HFFc6 (cell line): ENCODE measurements around the gene NUDT22. TPM values are rescaled to one million over a fixed set of nuclear protein-coding genes. Genes with fewer than 3 reads are reported as not detected.

ENCODE experiments used
- DNase-seq: peaks from one replicate; pipeline ENCODE4 v3.0.0-alpha.2; 2018
- H3K27ac Mint-ChIP-seq: 2 replicates; pipeline ENCODE4 v1.8.0; 2020; ENCODE audit warnings: mild to moderate bottlenecking, mixed read lengths
- H3K27me3 Mint-ChIP-seq: 2 replicates; pipeline ENCODE4 v1.8.0; 2021; ENCODE audit warnings: mild to moderate bottlenecking, moderate library complexity, mixed read lengths; ENCODE audit not compliant: insufficient read depth
- H3K36me3 Mint-ChIP-seq: 2 replicates; pipeline ENCODE4 v1.8.0; 2021; ENCODE audit warnings: low read depth, mixed read lengths
- H3K4me1 Mint-ChIP-seq: 2 replicates; pipeline ENCODE4 v1.8.0; 2020; ENCODE audit warnings: low read depth, mixed read lengths
- H3K4me3 Mint-ChIP-seq: 2 replicates; pipeline ENCODE4 v1.8.0; 2020; ENCODE audit warnings: mild to moderate bottlenecking, moderate library complexity, mixed read lengths
- H3K9me3 Mint-ChIP-seq: 2 replicates; pipeline ENCODE4 v1.8.0; 2020; ENCODE audit warnings: mild to moderate bottlenecking, mixed read lengths
- CTCF ChIP-seq: fragments of 200-600 bp; sonication (generic); IDR thresholded peaks from 2 replicates; pipeline ENCODE4 v1.5.0; 2021; ENCODE audit warnings: antibody characterized with exemption, mild to moderate bottlenecking
- total RNA-seq, 6 experiments: library from RNA; stranded (reverse); fragmentation: NEBNext Ultra II Directional; extraction: Animal tissue kit (Norgen Biotek cat#: 25700); gene quantifications; 2 replicates in 1 of 6; 3 replicates in 5 of 6; pipeline ENCODE4 v1.2.3, GENCODE V29; 2021

NUDT22 gene
- total RNA-seq, 6 experiments from 2014 or later: 46.6 to 57.7 (median 53.7) TPM

GRCh38 chr11:64241491-64242374 is 15.7 kb downstream of the NUDT22 start:
- peak; percentile 7; the same call in 1 of the 2 replicates for TF ChIP-seq CTCF
- peaks cover 30% of the 10 kb centered on the region for H3K4me1 Mint-ChIP-seq
- peak overlapping the region; percentile 98 for H3K27ac Mint-ChIP-seq
- H3K36me3 Mint-ChIP-seq: peaks cover 16% of the 10 kb centered on the region
- peaks cover 4% of the 10 kb centered on the region for H3K27me3 Mint-ChIP-seq
- DNase-seq: no peak
- peak overlapping the region; percentile 90 for H3K4me3 Mint-ChIP-seq
- no peaks in the 10 kb centered on the region for H3K9me3 Mint-ChIP-seq

GRCh38 chr11:64243236-64243854 is 17.3 kb downstream of the NUDT22 start:
- TF ChIP-seq CTCF: no peak
- DNase-seq: no peak
- H3K9me3 Mint-ChIP-seq: no peaks in the 10 kb centered on the region
- H3K4me3 Mint-ChIP-seq: peak overlapping the region; percentile 90
- peak overlapping the region; percentile 70 for H3K27ac Mint-ChIP-seq
- H3K36me3 Mint-ChIP-seq: peaks cover 16% of the 10 kb centered on the region
- H3K4me1 Mint-ChIP-seq: peaks cover 38% of the 10 kb centered on the region
- H3K27me3 Mint-ChIP-seq: peaks cover 4% of the 10 kb centered on the region

- Mint-ChIP-seq H3K4me3 (peak overlapping the region; percentile 90), H3K27ac (peak overlapping the region; percentile 70), H3K36me3 (peaks cover 16% of the 10 kb centered on the region), H3K4me1 (peaks cover 38% of the 10 kb centered on the region), H3K27me3 (peaks cover 4% of the 10 kb centered on the region), H3K9me3 (no peaks in the 10 kb centered on the region)
- DNase-seq: no peak
- no peak for TF ChIP-seq CTCF
These were observed 18.0 kb downstream of the NUDT22 start for GRCh38 chr11:64244107-64244506.

GRCh38 chr11:64244966-64245365 is 18.9 kb downstream of the NUDT22 start:
- peak overlapping the region; percentile 95 for H3K27ac Mint-ChIP-seq
- TF ChIP-seq CTCF: no peak
- H3K36me3 Mint-ChIP-seq: peaks cover 16% of the 10 kb centered on the region
- peaks cover 36% of the 10 kb centered on the region for H3K4me1 Mint-ChIP-seq
- no peaks in the 10 kb centered on the region for H3K9me3 Mint-ChIP-seq
- peaks cover 4% of the 10 kb centered on the region for H3K27me3 Mint-ChIP-seq
- DNase-seq: no peak
- H3K4me3 Mint-ChIP-seq: peak overlapping the region; percentile 95

GRCh38 chr11:64245401-64245796 is 19.3 kb downstream of the NUDT22 start:
- Mint-ChIP-seq H3K9me3 (no peaks in the 10 kb centered on the region), H3K27me3 (peaks cover 4% of the 10 kb centered on the region), H3K4me3 (peak overlapping the region; percentile 95), H3K36me3 (peaks cover 16% of the 10 kb centered on the region), H3K27ac (peak overlapping the region; percentile 95), H3K4me1 (peaks cover 32% of the 10 kb centered on the region)
- no peak for TF ChIP-seq CTCF
- DNase-seq: no peak
